H1 (cell line): Measurements from ENCODE around the gene MTFR2. TPM values are rescaled to one million over a fixed set of nuclear protein-coding genes. Genes with fewer than 3 reads are reported as not detected.

Source experiments
- GTF2F1 ChIP-seq: IDR thresholded peaks from 2 replicates; pipeline ENCODE4 v1.6.1; 2012; ENCODE audit warnings: low read depth, low read length, improper control_type of control experiment, borderline replicate concordance
- KDM1A ChIP-seq: fragments of 200-600, 300-600 bp; sonication (generic); IDR thresholded peaks from 2 replicates; pipeline ENCODE4 v1.7.1; 2016; ENCODE audit warnings: mild to moderate bottlenecking, low read length, borderline replicate concordance
- KDM4A ChIP-seq: IDR thresholded peaks from one replicate; pipeline ENCODE4 v1.7.1; 2012; ENCODE audit warnings: low read depth, mild to moderate bottlenecking, moderate library complexity, low read length, inconsistent platforms; ENCODE audit not compliant: severe bottlenecking
- TCF12 ChIP-seq: IDR thresholded peaks from 2 replicates; pipeline ENCODE4 v1.6.1; 2011; ENCODE audit warnings: low read depth, mild to moderate bottlenecking, low read length
- polyA plus RNA-seq, 7 experiments: library from polyadenylated mRNA; depleted of rRNA in 3 of 7; stranded (reverse) in 5 of 7; unstranded in 2 of 7; fragments of >200 nt in 5 of 7; fragments of 200-250 nt in 2 of 7; gene quantifications; 1 replicate in 5 of 7; 2 replicates in 1 of 7; 4 replicates in 1 of 7; pipeline versions ENCODE4 v1.2.1 to v1.2.3, GENCODE V29; 2011 to 2013; ENCODE audit warnings: missing spikeins in 2 of 7, mixed read lengths in 2 of 7
- total RNA-seq: library from RNA; stranded (reverse); fragmentation: NEBNext Ultra II Directional; extraction: Animal tissue kit (Norgen Biotek cat#: 25700); gene quantifications from 2 replicates; pipeline ENCODE4 v1.2.1, GENCODE V29; 2021
- TF ChIP-seq, protein P1 (sequence below): fragments of 300-600 bp; sonication (generic); IDR thresholded peaks from 2 replicates; pipeline ENCODE4 v1.7.1; 2012; ENCODE audit warnings: low read length, moderate library complexity, mild to moderate bottlenecking, inconsistent platforms; ENCODE audit not compliant: insufficient replicate concordance
- TF ChIP-seq, protein P2 (sequence below): IDR thresholded peaks from 2 replicates; pipeline ENCODE4 v1.6.1; 2011; ENCODE audit warnings: low read depth, mild to moderate bottlenecking, low read length; ENCODE audit not compliant: insufficient read depth

Gene MTFR2
- total and polyA plus RNA-seq, 2 of the 8 experiments (the other 6 are each of a cell fraction or from before 2014, with no cell fraction given), result 8.5 to 10.7 TPM

DNA sequence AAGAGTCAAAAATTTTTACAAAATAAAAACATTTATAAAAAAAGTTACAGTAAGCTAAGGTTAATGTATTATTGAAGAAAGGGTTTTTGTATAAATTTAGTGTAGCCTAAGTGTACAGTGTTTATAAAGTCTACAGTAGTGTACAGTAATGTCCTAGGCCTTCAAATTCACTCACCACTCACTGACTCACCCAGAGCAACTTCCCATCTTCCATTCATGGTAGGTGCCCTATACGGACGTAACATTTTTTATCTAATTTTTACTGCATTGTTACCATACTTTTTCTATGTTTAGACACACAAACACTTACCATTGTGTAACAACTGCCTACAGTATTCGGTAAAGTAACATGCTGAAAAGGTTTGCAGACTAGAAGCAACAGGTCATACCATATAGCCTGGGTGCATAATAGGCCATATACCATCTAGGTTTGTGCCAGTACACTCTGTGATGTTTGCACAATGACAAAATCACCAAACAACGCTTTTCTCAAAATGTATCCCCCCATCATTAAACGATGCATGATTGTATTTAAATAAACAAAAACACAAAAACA lies 6.0 kb downstream of the MTFR2 start (continued):
- TF ChIP-seq, protein P1, sequence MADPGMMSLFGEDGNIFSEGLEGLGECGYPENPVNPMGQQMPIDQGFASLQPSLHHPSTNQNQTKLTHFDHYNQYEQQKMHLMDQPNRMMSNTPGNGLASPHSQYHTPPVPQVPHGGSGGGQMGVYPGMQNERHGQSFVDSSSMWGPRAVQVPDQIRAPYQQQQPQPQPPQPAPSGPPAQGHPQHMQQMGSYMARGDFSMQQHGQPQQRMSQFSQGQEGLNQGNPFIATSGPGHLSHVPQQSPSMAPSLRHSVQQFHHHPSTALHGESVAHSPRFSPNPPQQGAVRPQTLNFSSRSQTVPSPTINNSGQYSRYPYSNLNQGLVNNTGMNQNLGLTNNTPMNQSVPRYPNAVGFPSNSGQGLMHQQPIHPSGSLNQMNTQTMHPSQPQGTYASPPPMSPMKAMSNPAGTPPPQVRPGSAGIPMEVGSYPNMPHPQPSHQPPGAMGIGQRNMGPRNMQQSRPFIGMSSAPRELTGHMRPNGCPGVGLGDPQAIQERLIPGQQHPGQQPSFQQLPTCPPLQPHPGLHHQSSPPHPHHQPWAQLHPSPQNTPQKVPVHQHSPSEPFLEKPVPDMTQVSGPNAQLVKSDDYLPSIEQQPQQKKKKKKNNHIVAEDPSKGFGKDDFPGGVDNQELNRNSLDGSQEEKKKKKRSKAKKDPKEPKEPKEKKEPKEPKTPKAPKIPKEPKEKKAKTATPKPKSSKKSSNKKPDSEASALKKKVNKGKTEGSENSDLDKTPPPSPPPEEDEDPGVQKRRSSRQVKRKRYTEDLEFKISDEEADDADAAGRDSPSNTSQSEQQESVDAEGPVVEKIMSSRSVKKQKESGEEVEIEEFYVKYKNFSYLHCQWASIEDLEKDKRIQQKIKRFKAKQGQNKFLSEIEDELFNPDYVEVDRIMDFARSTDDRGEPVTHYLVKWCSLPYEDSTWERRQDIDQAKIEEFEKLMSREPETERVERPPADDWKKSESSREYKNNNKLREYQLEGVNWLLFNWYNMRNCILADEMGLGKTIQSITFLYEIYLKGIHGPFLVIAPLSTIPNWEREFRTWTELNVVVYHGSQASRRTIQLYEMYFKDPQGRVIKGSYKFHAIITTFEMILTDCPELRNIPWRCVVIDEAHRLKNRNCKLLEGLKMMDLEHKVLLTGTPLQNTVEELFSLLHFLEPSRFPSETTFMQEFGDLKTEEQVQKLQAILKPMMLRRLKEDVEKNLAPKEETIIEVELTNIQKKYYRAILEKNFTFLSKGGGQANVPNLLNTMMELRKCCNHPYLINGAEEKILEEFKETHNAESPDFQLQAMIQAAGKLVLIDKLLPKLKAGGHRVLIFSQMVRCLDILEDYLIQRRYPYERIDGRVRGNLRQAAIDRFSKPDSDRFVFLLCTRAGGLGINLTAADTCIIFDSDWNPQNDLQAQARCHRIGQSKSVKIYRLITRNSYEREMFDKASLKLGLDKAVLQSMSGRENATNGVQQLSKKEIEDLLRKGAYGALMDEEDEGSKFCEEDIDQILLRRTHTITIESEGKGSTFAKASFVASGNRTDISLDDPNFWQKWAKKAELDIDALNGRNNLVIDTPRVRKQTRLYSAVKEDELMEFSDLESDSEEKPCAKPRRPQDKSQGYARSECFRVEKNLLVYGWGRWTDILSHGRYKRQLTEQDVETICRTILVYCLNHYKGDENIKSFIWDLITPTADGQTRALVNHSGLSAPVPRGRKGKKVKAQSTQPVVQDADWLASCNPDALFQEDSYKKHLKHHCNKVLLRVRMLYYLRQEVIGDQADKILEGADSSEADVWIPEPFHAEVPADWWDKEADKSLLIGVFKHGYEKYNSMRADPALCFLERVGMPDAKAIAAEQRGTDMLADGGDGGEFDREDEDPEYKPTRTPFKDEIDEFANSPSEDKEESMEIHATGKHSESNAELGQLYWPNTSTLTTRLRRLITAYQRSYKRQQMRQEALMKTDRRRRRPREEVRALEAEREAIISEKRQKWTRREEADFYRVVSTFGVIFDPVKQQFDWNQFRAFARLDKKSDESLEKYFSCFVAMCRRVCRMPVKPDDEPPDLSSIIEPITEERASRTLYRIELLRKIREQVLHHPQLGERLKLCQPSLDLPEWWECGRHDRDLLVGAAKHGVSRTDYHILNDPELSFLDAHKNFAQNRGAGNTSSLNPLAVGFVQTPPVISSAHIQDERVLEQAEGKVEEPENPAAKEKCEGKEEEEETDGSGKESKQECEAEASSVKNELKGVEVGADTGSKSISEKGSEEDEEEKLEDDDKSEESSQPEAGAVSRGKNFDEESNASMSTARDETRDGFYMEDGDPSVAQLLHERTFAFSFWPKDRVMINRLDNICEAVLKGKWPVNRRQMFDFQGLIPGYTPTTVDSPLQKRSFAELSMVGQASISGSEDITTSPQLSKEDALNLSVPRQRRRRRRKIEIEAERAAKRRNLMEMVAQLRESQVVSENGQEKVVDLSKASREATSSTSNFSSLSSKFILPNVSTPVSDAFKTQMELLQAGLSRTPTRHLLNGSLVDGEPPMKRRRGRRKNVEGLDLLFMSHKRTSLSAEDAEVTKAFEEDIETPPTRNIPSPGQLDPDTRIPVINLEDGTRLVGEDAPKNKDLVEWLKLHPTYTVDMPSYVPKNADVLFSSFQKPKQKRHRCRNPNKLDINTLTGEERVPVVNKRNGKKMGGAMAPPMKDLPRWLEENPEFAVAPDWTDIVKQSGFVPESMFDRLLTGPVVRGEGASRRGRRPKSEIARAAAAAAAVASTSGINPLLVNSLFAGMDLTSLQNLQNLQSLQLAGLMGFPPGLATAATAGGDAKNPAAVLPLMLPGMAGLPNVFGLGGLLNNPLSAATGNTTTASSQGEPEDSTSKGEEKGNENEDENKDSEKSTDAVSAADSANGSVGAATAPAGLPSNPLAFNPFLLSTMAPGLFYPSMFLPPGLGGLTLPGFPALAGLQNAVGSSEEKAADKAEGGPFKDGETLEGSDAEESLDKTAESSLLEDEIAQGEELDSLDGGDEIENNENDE, result no peak
- no peak for TF ChIP-seq KDM4A
- TF ChIP-seq GTF2F1, result no peak
- no peak for TF ChIP-seq KDM1A
- TF ChIP-seq, protein P2, sequence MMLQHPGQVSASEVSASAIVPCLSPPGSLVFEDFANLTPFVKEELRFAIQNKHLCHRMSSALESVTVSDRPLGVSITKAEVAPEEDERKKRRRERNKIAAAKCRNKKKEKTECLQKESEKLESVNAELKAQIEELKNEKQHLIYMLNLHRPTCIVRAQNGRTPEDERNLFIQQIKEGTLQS, result no peak
- no peak for TF ChIP-seq TCF12
